HEK293T (cell line): ENCODE results near the gene ARHGAP23.

ENCODE experiments used
- CTCF ChIA-PET: fragments of 350-600 bp; formaldehyde crosslinking; extraction: SDS; loops from one replicate; lab custom pipeline; 2021; ENCODE audit warnings: antibody characterized with exemption, inconsistent platforms; lab: Yijun Ruan, JAX
- POLR2A ChIA-PET: fragments of 350-600 bp; formaldehyde crosslinking; extraction: SDS; loops from one replicate; lab custom pipeline; 2020; ENCODE audit warnings: antibody characterized with exemption, inconsistent platforms; lab: Yijun Ruan, JAX
- DNase-seq: peaks from one replicate; pipeline ENCODE4 v3.0.0; 2012; ENCODE audit warnings: mixed read lengths; ENCODE audit errors: extremely low spot score
- ARNT ChIP-seq: fragments of 450-650 bp; IDR thresholded peaks from 2 replicates; pipeline ENCODE4 v1.6.1; 2017; ENCODE audit warnings: mild to moderate bottlenecking
- BHLHE40 ChIP-seq: fragments of 450-650 bp; IDR thresholded peaks from 2 replicates; pipeline ENCODE4 v1.6.1; 2016; ENCODE audit warnings: mild to moderate bottlenecking, moderate library complexity, borderline replicate concordance
- CTBP1 ChIP-seq: fragments of 450-650 bp; IDR thresholded peaks from 2 replicates; pipeline ENCODE4 v1.6.1; 2016; ENCODE audit warnings: borderline replicate concordance
- ELF4 ChIP-seq: fragments of 450-650 bp; IDR thresholded peaks from 2 replicates; pipeline ENCODE4 v1.6.1; 2017; ENCODE audit warnings: antibody characterized with exemption
- FOXA1 ChIP-seq: fragments of 450-650 bp; IDR thresholded peaks from 2 replicates; pipeline ENCODE4 v1.6.1; 2016; ENCODE audit warnings: mild to moderate bottlenecking
- FOXK2 ChIP-seq: fragments of 450-650 bp; IDR thresholded peaks from 2 replicates; pipeline ENCODE4 v1.6.1; 2016; ENCODE audit warnings: mild to moderate bottlenecking
- FOXM1 ChIP-seq: fragments of 450-650 bp; IDR thresholded peaks from 2 replicates; pipeline ENCODE4 v1.6.1; 2017; ENCODE audit warnings: mild to moderate bottlenecking, borderline replicate concordance
- HDGF ChIP-seq: fragments of 450-650 bp; IDR thresholded peaks from 2 replicates; pipeline ENCODE4 v1.6.1; 2017; ENCODE audit warnings: antibody characterized with exemption, borderline replicate concordance
- L3MBTL2 ChIP-seq: fragments of 450-650 bp; conservative IDR thresholded peaks from 2 replicates; pipeline ENCODE4 v1.6.1; 2016; ENCODE audit warnings: mild to moderate bottlenecking
- LEF1 ChIP-seq: fragments of 450-650 bp; IDR thresholded peaks from 2 replicates; pipeline ENCODE4 v1.6.1; 2017; ENCODE audit warnings: mild to moderate bottlenecking, borderline replicate concordance
- NFRKB ChIP-seq: fragments of 450-650 bp; IDR thresholded peaks from 2 replicates; pipeline ENCODE4 v1.6.1; 2016; ENCODE audit warnings: mild to moderate bottlenecking, moderate library complexity
- PKNOX1 ChIP-seq: fragments of 450-650 bp; IDR thresholded peaks from 2 replicates; pipeline ENCODE4 v1.6.1; 2016
- SP1 ChIP-seq: fragments of 450-650 bp; IDR thresholded peaks from 2 replicates; pipeline ENCODE4 v1.6.1; 2017
- SUZ12 ChIP-seq: fragments of 450-650 bp; IDR thresholded peaks from 2 replicates; pipeline ENCODE4 v1.6.1; 2016; ENCODE audit warnings: mild to moderate bottlenecking
- TARDBP ChIP-seq: fragments of 450-650 bp; IDR thresholded peaks from 2 replicates; pipeline ENCODE4 v1.6.1; 2016
- ZNF384 ChIP-seq: fragments of 450-650 bp; IDR thresholded peaks from 2 replicates; pipeline ENCODE4 v1.6.1; 2016

The ARHGAP23 gene, protein sequence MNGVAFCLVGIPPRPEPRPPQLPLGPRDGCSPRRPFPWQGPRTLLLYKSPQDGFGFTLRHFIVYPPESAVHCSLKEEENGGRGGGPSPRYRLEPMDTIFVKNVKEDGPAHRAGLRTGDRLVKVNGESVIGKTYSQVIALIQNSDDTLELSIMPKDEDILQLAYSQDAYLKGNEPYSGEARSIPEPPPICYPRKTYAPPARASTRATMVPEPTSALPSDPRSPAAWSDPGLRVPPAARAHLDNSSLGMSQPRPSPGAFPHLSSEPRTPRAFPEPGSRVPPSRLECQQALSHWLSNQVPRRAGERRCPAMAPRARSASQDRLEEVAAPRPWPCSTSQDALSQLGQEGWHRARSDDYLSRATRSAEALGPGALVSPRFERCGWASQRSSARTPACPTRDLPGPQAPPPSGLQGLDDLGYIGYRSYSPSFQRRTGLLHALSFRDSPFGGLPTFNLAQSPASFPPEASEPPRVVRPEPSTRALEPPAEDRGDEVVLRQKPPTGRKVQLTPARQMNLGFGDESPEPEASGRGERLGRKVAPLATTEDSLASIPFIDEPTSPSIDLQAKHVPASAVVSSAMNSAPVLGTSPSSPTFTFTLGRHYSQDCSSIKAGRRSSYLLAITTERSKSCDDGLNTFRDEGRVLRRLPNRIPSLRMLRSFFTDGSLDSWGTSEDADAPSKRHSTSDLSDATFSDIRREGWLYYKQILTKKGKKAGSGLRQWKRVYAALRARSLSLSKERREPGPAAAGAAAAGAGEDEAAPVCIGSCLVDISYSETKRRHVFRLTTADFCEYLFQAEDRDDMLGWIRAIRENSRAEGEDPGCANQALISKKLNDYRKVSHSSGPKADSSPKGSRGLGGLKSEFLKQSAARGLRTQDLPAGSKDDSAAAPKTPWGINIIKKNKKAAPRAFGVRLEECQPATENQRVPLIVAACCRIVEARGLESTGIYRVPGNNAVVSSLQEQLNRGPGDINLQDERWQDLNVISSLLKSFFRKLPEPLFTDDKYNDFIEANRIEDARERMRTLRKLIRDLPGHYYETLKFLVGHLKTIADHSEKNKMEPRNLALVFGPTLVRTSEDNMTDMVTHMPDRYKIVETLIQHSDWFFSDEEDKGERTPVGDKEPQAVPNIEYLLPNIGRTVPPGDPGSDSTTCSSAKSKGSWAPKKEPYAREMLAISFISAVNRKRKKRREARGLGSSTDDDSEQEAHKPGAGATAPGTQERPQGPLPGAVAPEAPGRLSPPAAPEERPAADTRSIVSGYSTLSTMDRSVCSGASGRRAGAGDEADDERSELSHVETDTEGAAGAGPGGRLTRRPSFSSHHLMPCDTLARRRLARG (N-terminal part only)

DNA sequence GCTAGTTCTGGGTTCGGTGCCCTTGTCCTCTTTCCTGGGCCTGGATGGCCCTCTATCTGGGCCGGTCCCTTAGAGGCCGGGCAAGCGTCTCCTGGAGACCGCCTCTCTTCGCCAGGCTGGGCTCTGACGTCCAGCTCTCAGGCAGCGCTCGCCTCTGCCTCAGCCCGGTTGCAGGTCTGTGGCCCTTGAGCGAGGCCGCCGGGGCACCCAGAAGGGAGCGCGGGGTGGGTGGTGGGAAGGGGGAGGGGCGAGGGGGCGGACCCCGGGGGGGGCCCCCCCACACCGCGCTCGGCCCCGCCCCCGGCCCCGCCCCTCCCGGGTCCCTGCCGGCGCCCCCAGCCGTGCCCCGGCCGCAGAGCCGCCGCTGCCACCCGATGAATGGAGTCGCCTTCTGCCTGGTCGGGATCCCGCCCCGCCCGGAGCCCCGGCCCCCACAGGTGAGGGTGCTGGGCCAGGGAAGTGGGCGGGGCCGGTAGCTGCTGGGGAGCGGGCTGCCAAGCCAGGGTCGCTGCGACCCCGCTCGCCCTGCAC, at the start of gene ARHGAP23:
Gene ARHGAP23, plus strand, starts transcription at position 353 of the 531 bp plus-strand sequence. Its CDS starts 22 bp downstream, at position 375.
- TF ChIP-seq FOXA1: no peak
- no peak for TF ChIP-seq CTBP1
- TF ChIP-seq L3MBTL2: no peak
- no peak for TF ChIP-seq ELF4
- no peak for TF ChIP-seq ZNF384
- no peak for TF ChIP-seq PKNOX1
- no peak for TF ChIP-seq SP1
- no peak for TF ChIP-seq TARDBP
- no peak for TF ChIP-seq FOXM1
- TF ChIP-seq SUZ12: no peak
- TF ChIP-seq BHLHE40: no peak
- no peak for TF ChIP-seq LEF1
- no peak for TF ChIP-seq HDGF
- TF ChIP-seq FOXK2: no peak
- no peak for TF ChIP-seq ARNT
- TF ChIP-seq NFRKB: no peak
- ChIA-PET POLR2A (no interaction called here), CTCF (no interaction called here)
- no peak for DNase-seq

DNA sequence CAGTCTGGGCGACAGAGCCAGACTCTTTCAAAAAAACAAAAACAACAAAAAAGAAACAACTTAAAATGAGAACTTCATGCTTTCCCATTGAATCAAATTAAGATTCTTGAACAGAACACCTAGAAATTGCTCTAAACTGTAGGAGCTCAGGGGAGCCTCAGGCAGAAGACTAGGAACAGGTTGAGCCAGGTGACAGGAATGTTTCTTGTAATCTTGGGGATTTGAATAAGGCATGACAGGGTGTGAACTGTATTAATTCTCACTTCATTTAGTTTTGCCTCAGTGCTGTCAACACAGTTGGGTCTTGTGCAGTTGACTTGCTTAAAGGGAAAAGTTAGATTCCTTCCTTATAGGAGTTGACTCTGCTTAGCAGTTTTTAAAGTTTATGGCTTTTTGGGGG, 48.8 kb upstream of the ARHGAP23 start:
- TF ChIP-seq FOXM1: no peak
- DNase-seq: no peak
- CTCF ChIA-PET: interaction anchor here (0.6 to 3.6 kb wide), 3 partner anchors 27 to 35 kb away, joined by 3 to 15 read pairs (median 3); no protein-coding TSS in a partner anchor
- POLR2A ChIA-PET: interaction anchor here (0.6 kb wide), 1 partner anchor 742 kb away, joined by 3 read pairs; no protein-coding TSS in a partner anchor

DNA sequence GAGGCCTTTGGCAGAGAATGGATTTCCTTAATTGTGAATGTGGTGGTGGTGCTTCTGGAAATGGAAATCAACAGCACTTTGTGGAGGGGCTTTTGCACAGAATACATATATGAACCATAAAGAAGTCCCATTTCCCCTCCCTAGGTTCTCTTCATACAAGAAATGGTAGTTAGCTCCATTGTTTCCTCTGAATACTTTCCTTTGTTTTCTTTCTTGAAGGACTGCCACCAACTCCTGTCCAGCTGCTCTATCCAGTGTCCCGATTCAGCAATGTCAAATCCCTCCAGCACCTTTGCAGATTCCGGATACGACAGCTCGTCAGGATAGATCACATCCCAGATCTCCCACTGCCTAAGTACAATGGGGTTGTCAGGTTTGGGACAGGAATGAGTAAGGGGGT, 33.2 kb upstream of the ARHGAP23 start:
- POLR2A ChIA-PET: no interaction called here
- CTCF ChIA-PET: no interaction called here
- no peak for DNase-seq
- no peak for TF ChIP-seq BHLHE40
- TF ChIP-seq LEF1: no peak
- no peak for TF ChIP-seq FOXK2
- TF ChIP-seq TARDBP: no peak

- no peak for DNase-seq
- ChIA-PET CTCF (no interaction called here), POLR2A (no interaction called here)
- TF ChIP-seq TARDBP (no peak), SUZ12 (no peak), LEF1 (no peak), L3MBTL2 (no peak), FOXA1 (no peak), FOXM1 (no peak), ELF4 (no peak), CTBP1 (no peak), SP1 (no peak), PKNOX1 (no peak), FOXK2 (no peak), ARNT (no peak), NFRKB (no peak), BHLHE40 (no peak), ZNF384 (no peak), HDGF (no peak)
Observed at GRCh38 chr17:38397227-38397626, 31.0 kb upstream of the ARHGAP23 start.

- DNase-seq: no peak
- ChIA-PET POLR2A (interaction anchor here (1.1 to 1.4 kb wide), 2 partner anchors 14 to 49 kb away, joined by 3 to 5 read pairs; partner anchors contain the start of gene SOCS7), CTCF (interaction anchor here (1.0 kb wide), 1 partner anchor 14 kb away, joined by 3 read pairs; no protein-coding TSS in a partner anchor)
- TF ChIP-seq HDGF: no peak
- no peak for TF ChIP-seq CTBP1
- TF ChIP-seq FOXK2: no peak
- TF ChIP-seq LEF1: no peak
- no peak for TF ChIP-seq ARNT
- TF ChIP-seq BHLHE40: no peak
- no peak for TF ChIP-seq ZNF384
- TF ChIP-seq FOXM1: no peak
- TF ChIP-seq TARDBP: no peak
- TF ChIP-seq PKNOX1: no peak
- no peak for TF ChIP-seq SP1
- no peak for TF ChIP-seq FOXA1
- no peak for TF ChIP-seq SUZ12
- no peak for TF ChIP-seq ELF4
- TF ChIP-seq NFRKB: no peak
- no peak for TF ChIP-seq L3MBTL2
Observed at GRCh38 chr17:38400286-38400685, 28.0 kb upstream of the ARHGAP23 start.
